NCI-H2081 treated with DMSO at 0.1 percent for 48 hours (cell line): Measurements from ENCODE around the gene ZMIZ1.

ENCODE experiments used
- DNase-seq: peaks from one replicate; lab custom pipeline; 2025; lab: John Stamatoyannopoulos, UW

The ZMIZ1 gene

DNA sequence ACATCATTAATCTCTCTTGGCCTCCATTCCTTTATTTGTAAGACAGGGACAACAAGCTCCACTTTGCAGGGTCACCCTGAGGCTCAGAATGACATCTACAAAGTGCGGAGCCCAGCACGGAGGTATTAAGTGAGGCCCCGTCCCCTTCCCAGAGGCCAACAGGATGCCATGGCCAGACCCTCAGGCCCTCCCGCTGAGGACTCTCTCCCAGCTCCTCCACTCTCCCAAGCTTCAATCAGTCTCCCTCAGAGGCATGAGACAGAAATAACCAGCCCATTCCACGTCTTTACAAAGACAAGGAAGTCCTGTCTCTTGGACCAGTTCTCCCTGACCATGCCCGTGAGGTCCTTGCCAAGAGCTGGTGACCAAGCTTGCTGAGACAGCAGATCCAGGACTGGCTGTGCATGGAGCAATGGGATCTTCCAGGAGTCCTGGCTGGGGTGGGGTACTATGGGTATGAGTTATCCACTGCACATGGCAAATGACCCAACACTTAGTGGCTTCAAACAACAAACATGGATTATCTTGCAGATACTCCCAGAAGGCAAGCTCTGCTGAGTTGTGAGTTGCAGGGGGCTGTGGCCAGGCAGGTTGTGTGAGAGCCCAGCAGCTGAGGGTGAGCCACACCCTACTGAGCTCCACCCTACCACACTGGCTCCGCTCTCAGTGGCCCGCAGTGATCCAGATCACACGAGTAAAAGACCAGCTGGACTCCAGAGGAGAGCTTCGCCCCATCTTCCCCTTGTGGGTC is 274.2 kb downstream of the ZMIZ1 start:
- no peak for DNase-seq

DNA sequence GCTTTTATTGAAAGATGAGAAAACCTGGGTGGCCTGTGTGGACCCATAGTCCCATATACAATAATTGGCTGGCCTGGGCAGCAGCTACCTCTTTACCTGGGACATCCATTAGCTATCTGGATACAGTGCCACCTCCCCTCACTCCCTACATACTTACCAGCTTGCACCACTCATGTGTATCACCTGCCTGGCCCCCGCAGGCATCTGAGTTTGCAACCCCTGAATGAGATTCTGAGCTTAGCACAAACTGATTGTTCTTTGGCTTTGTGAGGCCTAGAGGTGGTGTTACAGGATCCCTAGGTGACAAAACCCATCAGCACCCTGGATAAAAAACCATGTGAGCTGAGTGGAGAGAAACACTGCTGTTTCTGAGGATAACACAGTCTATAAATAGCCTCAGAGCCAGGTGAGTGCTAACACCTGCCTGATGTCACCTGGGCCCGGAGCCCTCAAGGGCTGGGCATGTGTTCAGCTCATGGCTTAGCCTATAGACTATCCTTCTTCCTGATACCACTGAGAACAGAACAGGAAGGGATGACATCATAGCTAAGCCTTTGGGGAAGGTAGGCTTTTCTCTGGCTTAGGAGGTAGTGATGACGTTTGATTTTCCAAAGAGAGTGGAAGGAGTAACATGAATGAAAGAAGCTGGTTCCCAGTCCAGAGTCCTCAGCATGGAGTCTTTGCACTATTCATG is 275.9 kb downstream of the ZMIZ1 start:
- peak; percentile 36 for DNase-seq

DNA sequence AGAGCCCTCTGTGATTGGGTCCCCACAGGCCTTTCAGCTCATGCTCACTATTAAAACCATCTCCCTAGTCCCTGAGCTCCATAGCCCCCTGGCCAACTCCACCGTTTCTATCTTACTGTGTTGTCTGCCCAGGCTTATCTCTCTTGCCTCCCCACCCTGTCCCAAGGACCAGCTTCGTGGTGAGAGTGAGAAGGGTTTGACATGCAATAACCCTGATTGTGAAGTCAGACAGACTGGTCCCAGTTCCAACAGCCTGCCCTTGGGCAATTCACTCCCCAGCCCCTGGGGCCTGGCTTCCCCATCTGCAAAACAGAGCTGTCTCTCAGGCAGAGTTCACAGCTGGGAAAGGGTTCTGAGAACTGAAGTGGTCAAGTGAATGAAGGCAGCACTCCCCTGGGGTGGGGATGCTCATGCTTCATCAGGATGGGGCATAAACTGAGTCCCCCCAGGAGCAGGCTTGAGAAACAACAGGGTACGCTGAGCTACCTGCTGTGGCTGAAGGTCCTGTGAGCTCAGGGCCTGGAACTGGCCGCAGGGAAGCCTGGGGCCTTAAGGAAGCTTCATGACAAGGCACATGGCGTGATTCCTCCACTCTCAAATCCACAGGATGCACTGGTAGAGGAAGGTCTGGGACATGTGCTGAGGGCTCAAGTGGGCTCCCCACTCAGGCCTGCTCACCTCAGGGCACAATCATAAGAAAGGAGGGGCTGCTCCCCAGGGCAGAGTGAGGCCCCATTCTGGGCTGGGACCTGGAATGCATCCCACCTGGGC is 276.7 kb downstream of the ZMIZ1 start:
- DNase-seq: no peak

DNA sequence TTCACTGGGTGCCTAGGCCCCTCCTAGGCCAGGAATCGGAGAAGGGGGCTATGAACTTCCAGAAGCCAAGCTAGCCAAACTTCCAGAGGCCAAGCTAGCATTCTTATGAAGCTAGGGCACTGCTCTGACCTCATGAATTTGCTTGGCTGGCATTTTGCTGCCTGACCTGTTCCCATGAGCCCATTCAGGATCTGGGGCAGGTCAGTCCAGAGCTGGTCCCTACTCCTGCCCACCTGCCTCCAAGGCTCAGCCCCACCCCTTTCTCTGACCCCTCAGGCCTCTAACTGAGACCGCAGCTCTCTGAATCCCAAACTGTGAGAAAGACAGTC is 277.2 kb downstream of the ZMIZ1 start:
- DNase-seq: no peak

DNA sequence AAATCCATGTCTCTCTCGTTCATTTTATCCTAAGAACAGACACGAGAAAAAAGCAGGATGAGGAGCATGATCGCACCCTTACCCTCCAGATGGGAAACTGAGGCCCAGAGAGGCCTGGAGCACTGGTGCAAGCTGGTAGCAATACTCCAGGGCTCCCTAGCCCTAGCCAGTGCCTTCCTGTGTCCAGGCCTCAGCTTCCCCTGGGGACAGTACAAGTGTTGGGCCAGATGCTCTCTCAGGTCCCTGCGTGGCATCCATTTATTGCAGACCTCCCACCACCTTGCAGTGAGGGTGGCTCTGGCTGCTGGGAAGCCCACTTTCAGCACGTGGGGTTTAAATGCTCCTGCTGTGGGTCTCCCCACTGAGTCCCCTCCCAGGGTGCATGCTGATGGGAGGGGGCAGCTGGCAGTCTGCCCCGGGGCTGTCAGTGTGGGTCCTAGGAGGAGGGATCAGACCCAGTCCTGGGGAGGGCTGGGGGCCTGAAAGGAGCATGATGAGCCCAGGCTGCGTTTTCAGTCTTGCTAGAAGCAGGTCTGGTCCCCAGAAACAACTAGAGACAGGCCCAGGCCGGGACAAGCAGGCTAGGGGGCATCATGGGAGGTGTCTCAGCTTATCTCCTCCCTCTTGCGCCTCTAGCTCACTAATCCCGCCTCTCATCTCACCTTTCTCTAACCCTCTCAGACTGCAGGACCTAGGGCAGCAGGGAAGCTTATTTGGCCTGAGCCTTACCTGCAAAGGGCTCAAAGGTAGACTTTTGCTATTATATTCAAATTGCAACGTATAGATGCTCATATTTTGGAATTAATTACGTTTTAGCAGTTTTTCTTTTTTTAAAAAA is 277.8 kb downstream of the ZMIZ1 start:
- DNase-seq: no peak

DNA sequence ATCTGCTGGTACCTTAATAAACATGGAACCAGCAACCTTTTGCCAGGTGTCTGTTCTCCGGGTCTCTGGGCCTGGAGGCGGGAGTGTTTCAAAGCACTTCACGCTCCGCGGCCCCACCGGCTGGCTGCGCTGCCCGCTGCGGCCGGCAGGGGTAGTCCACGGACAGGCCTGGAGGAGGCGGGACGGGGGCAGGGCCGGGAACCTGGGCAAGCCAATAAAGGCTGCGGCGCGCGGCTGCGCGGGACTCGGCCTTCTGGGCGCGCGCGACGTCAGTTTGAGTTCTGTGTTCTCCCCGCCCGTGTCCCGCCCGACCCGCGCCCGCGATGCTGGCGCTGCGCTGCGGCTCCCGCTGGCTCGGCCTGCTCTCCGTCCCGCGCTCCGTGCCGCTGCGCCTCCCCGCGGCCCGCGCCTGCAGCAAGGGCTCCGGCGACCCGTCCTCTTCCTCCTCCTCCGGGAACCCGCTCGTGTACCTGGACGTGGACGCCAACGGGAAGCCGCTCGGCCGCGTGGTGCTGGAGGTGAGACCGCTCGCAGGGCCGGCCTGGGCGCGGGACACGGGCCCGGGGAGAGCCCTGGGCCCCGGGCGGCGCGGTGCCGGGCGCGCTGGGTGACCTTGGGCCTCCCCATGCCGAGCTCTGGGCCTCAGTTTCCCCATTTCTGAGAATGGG is 278.6 kb downstream of the ZMIZ1 start, which contains the start of gene PPIF:
PPIF (plus strand) TSS at position 244 of the 668 bp plus-strand sequence; CDS start at position 324, 80 bp downstream.
- DNase-seq: peak; percentile 43

DNA sequence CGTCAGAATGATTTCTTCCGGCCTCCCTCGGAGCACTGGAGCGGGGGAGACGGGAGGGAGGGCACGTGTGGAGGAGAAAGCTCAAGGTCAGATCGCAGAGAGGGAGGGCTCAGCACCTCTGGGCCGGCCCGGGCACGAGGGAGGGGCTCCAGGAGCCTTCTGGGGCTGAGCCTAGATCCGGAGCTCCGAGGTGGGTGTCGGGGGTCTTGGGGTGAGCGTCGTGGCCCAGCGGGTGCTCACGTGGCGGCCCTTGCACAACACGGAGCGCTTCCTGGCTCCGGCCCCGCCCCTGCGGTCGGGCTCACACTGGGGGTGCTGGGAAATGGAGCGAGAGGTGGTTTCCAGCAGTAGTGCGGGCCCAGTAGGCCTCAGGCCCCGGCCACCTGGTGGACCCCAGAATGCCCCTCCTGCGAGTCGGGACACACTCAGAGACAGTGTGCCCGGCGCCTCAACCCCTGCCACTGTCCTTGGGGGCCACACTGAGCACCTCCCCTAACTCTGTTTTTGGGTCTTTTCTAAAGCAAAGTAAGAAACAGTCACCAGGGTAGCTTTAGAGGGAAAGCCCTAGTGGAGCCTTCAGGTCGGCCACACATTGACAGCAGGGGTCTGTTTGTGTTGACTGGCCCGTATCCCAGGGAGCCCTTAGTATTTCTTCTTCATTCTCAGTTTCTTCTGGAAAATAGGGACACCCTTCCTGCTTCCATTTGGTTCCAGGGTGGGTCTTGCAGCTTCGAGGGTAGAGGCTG is 279.3 kb downstream of the ZMIZ1 start:
- no peak for DNase-seq

DNA sequence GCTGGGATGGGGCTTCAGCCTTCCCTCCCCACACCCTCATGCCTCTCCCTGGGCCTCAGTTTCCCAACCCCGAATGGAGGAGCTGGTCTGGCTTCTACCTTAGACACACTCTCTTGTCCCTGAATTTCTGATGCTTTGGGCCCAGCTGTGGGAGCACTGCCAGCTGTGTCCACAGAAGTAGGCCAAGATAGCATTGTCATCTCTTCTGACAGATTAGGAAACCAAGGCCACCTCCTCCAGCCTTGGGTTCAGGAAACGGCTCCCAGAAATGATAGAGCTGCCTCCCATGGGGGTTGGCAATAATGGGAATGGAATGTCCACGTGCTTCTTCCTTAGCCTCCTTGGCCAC is 279.8 kb downstream of the ZMIZ1 start:
- DNase-seq: no peak

DNA sequence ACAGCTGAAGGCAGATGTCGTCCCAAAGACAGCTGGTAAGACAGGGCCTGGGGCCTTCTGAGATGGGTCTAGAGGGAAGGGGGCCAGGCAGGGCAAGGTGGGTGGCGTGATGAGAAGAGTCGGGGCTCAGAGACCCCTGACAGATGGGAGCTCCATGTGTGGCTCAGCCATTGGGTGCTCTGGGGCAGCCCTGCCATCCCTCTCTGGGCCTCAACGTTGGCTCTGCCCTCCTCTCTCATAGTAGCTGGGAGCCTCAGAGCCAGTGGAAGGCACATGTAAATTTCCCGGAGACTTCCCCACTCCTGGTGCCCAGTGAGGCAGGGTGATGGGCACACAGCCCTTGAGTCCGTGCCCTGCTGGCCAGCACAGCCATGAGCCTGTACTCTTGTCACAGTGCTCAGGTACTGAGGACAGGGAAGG is 280.3 kb downstream of the ZMIZ1 start:
- no peak for DNase-seq

DNA sequence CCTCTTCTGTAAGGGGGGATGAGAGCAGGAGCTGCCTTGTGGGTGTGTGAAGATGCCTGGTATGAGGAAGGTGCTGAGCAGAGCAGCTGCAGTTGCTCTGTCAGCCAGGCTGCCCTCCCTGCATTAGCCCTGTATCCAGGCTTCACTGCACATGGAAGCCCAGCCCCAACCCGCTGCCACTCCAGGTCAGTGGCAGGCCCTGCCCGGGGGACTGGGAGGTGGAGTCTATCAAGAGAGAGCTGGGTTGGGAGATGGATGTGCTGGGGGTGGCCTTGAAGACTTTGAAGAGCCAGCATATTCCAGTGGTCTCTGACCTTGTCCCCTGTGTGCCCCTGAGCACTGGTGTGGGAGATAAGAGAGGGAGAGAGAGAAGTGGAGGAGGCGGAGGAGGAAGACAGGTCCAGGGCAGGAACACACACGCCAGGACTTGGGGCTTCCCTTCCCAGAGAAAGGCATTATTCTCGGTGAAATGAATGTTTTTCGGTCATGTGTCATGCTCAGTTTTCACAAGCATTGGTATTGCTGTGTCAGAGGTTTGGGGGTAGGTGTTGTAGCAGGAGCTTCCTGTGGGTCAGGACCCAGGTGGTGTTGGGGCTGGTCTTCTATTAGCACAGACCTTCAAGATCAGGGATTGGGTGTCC is 281.1 kb downstream of the ZMIZ1 start:
- no peak for DNase-seq

DNA sequence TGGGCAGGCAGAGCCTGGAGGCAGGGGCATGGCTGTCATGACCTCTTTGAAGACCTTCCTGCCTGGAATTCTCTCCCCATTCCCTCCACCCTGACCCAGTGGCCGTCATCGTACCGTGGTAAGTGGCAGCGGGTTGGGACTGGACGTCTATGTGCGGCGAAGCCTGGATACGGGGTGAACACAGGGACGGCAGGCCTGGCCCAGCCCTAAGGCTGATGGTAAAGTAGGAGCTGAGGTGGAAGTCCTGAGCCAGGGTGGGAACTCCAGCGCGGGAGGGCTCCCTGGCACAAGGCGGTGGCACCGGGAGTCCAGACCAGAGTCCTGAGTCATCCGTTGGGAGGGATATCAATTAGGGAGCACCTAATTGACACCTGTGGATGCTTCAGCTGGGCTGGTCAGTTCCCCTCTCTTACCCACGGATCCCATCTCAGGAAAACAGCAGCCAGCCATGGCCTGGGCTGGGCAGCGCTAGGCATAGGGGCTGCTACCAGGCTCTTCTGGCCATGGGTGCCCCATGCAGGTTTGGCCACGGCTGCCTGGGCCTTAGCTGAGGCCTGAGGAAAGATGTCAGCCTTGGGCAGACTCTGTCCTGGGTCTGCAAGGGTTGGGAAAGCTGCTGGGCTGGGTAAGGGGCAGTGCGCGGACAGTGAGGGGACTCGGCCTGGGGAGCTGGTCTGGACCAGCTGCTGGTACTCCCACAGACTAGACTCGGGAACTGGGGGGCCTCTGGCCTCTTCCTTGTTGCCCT is 281.8 kb downstream of the ZMIZ1 start:
- DNase-seq: no peak

DNA sequence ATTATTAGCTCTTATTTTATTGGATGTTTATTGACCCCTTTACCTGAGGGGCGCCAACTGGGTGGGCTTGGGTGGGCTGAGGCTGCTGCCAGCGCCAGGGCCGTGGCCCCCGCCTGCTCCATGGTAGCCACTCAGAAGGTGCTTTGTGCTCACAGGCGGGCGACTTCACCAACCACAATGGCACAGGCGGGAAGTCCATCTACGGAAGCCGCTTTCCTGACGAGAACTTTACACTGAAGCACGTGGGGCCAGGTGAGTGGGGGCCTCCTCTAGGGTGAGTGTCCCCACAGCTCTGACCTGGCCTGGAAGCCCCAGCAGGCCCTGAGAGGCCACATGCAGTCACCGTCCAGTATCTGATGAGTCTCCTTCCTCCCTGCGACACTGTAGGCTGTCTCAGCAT is 282.6 kb downstream of the ZMIZ1 start:
- DNase-seq: no peak

DNA sequence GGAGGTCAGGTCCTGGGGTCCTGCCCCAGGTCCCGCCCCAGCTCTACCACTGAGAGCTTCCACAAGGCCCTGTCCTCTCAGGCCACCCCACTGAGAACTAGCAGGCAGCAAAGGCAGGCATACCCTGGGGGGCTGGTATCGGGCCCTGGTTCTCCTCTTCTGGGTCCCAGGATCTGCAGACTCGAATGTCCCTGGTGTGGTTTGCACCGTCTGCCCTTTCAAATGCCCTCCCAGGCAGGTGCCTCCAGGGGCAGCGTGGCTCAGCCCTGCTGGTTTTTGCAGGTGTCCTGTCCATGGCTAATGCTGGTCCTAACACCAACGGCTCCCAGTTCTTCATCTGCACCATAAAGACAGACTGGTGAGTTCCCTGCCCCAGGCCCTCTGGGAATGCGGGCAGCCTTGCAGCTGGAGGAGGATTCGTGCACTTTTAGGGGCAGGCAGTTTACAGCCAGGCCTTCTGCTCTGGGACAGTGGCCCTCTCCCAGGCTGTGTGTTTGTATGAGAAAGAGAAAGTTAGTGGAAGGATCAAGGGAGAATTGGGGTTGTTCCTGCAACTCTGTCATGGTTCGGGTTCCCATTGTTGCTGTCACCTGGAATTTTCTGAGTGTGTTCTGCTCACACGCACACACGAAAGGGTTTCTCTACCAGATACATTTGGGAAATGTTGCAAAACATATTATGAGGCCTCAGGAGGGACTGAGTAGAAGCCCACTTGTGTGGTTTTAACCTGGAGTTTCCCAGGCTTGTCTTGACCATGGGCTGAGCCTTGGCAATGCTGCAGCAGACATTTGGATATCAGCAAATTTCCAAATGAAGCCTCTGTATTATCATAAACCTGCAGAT is 283.5 kb downstream of the ZMIZ1 start:
- no peak for DNase-seq

DNA sequence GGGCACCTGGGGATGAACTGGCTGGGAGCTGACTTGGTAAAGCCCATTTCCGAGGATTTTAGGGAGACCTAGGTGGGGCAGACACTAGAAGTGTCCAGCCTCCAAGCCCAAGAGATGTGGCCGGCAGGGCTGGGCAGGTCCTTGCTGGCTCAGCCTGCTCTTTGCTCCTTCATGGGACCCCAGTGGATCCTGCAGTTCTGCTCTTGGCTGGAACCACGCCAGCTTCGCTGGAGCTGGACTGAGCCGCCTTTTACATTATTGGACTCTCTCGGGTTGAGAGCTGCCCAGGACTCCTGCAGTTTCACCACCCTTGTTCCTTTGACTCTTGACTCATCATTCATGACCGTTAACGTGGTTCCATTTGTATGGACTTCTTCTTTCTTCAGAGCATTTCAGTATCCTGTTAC is 284.2 kb downstream of the ZMIZ1 start:
- no peak for DNase-seq

DNA sequence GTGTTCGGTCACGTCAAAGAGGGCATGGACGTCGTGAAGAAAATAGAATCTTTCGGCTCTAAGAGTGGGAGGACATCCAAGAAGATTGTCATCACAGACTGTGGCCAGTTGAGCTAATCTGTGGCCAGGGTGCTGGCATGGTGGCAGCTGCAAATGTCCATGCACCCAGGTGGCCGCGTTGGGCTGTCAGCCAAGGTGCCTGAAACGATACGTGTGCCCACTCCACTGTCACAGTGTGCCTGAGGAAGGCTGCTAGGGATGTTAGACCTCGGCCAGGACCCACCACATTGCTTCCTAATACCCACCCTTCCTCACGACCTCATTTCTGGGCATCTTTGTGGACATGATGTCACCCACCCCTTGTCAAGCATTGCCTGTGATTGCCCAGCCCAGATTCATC is 285.0 kb downstream of the ZMIZ1 start:
- no peak for DNase-seq

DNA sequence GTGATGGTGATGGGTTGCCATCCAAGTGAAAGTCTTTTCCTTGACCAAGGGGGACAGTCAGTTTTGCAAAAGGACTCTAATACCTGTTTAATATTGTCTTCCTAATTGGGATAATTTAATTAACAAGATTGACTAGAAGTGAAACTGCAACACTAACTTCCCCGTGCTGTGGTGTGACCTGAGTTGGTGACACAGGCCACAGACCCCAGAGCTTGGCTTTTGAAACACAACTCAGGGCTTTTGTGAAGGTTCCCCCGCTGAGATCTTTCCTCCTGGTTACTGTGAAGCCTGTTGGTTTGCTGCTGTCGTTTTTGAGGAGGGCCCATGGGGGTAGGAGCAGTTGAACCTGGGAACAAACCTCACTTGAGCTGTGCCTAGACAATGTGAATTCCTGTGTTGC is 285.4 kb downstream of the ZMIZ1 start:
- no peak for DNase-seq

DNA sequence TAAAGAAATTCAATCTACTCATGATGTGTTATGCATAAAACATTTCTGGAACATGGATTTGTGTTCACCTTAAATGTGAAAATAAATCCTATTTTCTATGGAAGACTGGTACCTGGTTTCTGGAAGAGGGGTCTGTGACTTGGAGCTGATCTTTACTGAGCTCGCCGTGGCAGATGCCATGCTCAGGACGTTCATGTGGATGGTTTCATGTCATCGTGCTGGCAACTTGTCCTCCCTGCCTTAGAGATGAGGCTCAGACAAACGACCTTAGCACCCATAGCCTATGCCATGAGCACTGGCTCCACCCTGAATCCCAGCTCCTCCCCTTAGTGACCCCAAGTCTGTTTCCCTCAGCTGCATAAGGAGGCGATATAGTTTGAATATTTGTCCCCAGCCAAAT is 285.8 kb downstream of the ZMIZ1 start:
- DNase-seq: no peak

DNA sequence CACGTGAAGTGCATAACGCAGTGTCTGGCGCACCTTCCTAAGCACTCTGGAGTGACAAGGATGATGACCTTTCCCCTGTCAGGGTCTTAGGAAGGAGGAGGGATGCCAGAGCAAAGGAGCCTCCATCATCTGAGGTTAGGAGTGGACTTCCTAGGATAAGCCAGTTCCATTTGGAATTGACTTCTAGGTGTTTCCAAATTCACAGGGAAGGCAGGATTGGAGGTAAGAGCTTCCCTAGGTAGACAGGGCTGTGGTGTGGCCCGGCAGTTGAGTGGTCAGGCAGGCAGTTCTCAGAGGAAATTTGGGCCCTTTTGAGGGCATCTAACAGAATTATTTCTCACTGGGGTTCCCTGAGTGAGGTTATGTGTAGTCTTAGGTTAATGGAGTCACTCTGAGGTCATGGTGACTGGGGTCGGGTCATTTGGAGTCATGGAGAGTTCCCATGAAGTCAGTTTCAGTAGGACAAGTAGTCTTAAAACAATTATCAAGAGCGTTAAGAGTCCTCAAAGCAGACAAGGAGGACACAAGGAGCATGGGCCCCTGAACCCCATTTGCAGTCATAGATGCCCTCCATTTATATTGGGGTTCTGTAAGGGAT is 286.8 kb downstream of the ZMIZ1 start:
- no peak for DNase-seq
